ENCODE data around the gene PPAT.
"Not testable (repeated sequence)": the region's sequence is repeated elsewhere in the genome, so short reads cannot be mapped to it uniquely, and the experiment has no call there.

The PPAT gene

GRCh38 chr4:56374956-56375355, 60.5 kb downstream of the PPAT start:
- DNase-seq, result no peak

- no peak for DNase-seq
Observed at GRCh38 chr4:56372774-56373173, 62.6 kb downstream of the PPAT start.

- DNase-seq, result peak; percentile 49
Observed at GRCh38 chr4:56371426-56372220, 63.8 kb downstream of the PPAT start.

GRCh38 chr4:56370377-56370776, 65.0 kb downstream of the PPAT start:
- no peak for DNase-seq

GRCh38 chr4:56362981-56363380, 72.4 kb downstream of the PPAT start:
- DNase-seq, result not testable (repeated sequence)

GRCh38 chr4:56360071-56360470, 75.3 kb downstream of the PPAT start:
- DNase-seq, result no peak

- no peak for DNase-seq
Observed at GRCh38 chr4:56356650-56357049, 78.8 kb downstream of the PPAT start.

- DNase-seq, result no peak
Observed at GRCh38 chr4:56348576-56348975, 86.8 kb downstream of the PPAT start.

GRCh38 chr4:56345458-56345857, 90.0 kb downstream of the PPAT start:
- DNase-seq, result no peak

All from NCI-H524 treated with DMSO at 0.1 percent for 48 hours (cell line).